CD4-positive, alpha-beta T cell treated with Interleukin-1 beta for 1 hour (primary cell): Measurements from ENCODE around the gene LRBA.

ENCODE experiments used
- DNase-seq, 2 donors: peaks; one replicate each; pipeline ENCODE4 v3.0.0-alpha.2; 2020 to 2022

LRBA gene

GRCh38 chr4:150230561-150230960, 784.5 kb downstream of the LRBA start:
- no peak for DNase-seq

GRCh38 chr4:150229520-150229919, 785.6 kb downstream of the LRBA start:
- DNase-seq: no peak

GRCh38 chr4:150224896-150225591, 790.0 kb downstream of the LRBA start:
- no peak for DNase-seq

GRCh38 chr4:150219841-150220240, 795.2 kb downstream of the LRBA start:
- no peak for DNase-seq

- no peak for DNase-seq
These were observed 796.6 kb downstream of the LRBA start for GRCh38 chr4:150218447-150218846.

- DNase-seq: no peak
These were observed 797.3 kb downstream of the LRBA start for GRCh38 chr4:150217808-150218207.

GRCh38 chr4:150217192-150217591, 797.9 kb downstream of the LRBA start:
- DNase-seq: no peak

- DNase-seq: no peak
These were observed 798.4 kb downstream of the LRBA start for GRCh38 chr4:150216726-150217125.

- no peak for DNase-seq
These were observed 799.5 kb downstream of the LRBA start for GRCh38 chr4:150215601-150216000.
